ENCODE data around the gene SPDYE4.

Gene SPDYE4

DNA sequence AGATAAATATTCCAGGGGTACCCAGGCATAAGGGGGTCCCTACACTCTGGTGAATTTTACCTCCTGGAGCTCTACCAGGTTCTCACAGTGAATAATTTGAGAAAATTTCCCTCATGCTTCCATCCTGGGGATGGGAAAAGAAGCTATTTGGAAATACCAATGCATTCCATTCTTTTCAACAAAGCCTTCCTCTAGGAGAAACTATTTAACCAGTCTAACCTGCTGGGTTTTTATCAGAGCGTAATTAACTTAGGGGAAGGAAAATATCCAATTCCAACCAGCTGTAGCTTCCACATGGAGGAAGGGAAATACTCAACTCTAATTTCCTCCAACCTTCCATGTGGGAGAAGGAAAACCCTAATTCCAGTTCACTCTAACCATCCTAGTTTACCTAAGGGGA lies 23.8 kb upstream of the SPDYE4 start:
- no peak for DNase-seq

DNA sequence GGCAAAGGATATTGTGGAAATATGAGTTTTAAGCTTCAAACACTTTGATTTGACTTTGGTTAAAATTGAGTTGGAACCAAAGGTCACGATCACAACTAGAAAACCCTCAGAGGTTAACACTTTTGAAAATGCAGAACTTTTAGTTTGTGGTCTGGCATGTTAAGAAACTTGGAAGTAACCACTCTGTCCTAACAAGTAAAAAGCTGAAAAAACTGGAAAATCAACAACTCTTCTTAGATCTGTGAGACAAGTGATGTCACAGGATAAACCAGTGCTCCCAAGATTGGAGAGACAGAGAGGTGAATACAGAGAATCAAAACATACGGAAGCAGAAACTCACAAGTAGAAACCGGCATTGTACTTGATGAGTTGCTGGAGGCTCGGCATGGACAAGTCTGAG lies 23.4 kb upstream of the SPDYE4 start:
- no peak for DNase-seq

DNA sequence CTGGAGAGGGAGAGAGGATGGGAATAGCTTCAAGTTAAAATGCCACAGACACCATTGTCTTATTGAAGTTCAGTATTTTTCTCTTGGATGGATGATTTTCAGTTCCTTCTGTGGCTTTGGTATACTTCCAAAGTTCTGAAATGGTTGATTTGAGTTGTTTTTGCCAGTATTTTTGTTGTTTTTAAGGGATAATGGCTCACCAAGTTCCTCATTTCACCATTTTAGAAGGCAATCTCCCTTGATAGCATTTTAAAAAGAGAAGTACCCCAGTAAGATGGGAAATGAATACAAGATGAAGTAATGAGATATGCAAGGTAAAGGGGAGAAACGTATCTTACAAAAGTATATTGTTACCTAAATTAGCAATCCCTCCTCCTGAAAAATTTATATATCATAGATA lies 18.5 kb upstream of the SPDYE4 start:
- no peak for DNase-seq

DNA sequence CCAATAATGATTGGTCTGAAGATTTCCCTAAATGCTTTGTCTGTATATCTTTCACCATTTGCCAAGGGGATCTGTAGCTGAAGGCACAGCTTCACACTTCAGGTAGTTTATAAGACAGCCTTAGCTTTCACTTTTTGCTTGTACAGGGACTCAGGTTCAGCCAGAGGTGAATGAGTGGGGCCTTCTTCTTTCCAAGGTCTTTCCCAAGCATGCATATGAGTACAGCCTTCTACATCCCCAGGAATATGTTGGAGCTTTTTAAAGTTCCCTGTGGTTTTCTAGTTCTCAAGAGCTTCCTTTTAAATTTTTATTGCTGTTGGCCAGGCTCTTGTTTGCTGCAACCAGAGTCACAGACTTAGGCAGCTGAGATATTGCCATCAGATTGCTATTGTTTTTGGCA lies 17.9 kb upstream of the SPDYE4 start:
- no peak for DNase-seq

DNA sequence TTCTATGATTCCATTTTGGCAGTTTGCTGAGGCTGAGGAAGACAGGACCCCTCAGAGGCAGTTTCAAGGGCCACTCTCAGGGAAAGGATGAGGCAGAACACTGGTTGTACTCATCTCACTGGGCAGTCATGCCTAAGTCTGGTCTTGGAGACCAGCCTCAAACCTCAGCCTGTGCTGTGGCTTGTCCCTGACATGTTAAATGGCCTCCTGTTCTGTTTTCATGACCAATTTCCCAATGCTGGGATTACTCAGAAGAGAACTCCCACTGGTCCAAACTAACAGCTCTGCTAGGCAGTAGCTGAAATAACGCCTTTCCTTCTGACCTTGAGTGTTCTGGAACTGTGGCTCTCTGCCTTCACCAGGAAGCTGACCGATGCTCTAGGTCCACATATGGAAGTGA lies 8.4 kb upstream of the SPDYE4 start:
- no peak for DNase-seq

DNA sequence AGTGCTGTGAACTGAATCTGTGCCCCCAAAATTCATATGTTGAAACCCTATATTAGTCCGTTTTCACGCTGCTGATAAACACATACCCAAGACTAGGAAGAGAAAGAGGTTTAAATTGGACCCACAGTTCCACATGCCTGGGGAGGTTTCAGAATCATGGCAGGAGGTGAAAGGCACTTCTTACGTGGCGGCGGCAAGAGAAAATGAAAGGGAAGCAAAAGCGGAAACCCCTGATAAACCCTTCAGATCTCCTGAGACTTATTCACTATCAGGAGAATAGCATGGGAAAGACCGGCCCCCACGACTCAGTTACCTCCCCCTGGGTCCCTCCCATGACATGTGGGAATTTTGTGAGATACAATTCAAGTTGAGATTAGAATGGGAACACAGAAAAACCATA lies 3.7 kb upstream of the SPDYE4 start:
- DNase-seq = no peak

DNA sequence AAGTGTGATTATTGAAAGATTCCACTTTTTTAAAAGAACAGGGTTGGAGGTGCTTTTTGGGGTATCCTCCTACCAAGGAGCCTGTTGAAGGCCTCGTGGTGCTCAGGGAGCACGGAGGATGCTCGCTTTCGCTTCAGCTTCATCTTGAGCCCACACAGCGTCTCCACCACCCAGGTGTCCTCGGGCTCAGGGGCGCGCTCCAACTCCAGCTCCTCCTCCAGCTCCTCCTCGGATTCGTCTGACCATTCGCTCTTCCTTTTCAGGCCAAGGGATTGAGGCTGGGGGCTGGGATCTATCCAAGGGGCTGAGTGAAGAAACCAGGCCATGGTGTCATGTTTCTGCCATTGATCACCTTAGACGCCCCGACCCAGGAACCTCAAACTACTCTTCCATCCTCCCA lies 1.2 kb downstream of the SPDYE4 start:
- DNase-seq = no peak

DNA sequence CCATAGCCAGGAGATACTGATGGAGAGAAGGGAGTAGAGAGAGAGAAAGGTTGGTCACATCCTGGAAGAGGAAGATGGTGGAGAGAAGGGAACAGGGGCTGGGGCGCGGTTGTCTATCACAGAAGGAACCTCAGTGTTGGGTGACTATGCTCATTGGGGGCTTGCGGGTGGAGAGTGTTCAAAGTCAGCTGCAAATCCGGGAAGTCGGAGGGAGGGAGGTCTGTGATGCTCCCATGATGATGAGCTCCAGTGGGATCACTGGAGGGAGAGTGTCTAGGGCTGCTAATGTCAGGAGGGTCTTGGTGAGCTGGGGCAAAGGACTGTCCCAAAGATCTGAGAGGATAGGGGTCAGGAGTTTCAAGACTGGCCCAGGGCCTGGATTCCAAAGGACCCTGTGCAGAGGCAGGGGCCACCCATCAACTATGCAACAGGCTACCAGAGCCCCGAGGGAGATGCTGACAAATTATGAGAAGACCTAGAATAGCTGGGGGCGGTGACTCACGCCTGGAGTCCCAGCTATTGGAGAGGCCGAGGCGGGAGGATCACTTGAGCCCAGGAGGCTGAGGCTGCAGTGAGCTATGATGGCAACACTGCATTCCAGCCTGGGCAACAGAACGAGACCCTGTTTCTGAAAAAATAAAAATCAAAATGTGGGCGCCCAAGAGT lies 2.6 kb downstream of the SPDYE4 start:
- DNase-seq = no peak

DNA sequence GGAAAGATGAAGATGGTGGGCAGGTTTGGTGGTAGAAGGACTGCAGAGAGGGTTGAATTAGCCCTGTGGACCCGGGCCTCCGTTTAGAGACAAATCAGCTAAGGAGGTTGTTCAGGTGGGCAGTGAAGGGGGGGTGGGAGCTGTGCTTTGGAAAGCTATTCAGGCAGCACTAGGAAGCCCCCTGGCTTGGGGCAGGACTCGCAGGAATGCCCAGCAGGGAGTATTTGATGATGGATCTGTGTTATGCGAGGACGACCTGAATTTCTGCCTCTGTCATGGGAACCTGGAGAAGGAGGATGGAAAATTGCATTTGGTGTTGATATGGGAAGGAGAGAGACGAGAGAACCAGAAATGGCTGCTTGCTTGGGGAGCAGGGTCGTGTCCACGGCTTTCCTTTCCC lies 3.5 kb downstream of the SPDYE4 start:
- no peak for DNase-seq

DNA sequence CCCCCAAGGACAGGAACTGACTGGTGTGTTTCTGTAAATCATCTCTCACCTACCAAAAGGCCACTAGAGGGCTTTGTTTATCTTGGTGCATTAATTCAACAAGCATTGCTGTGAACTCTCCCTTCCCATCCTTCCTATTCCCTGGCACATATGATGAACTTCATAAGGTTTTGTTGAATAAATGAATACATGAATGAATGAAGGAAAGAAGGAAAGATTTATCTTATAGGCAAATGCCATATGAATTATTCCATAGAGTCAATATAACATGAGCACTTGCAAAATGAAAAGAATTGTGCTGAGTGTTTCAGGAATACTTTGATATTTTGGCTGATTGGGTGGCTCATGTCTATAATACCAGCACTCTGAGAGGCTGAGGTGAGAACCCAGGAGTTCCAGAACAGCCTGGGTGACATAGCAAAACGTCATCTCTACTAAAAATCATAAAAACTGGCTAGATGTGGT lies 4.3 kb downstream of the SPDYE4 start:
- DNase-seq = no peak

DNA sequence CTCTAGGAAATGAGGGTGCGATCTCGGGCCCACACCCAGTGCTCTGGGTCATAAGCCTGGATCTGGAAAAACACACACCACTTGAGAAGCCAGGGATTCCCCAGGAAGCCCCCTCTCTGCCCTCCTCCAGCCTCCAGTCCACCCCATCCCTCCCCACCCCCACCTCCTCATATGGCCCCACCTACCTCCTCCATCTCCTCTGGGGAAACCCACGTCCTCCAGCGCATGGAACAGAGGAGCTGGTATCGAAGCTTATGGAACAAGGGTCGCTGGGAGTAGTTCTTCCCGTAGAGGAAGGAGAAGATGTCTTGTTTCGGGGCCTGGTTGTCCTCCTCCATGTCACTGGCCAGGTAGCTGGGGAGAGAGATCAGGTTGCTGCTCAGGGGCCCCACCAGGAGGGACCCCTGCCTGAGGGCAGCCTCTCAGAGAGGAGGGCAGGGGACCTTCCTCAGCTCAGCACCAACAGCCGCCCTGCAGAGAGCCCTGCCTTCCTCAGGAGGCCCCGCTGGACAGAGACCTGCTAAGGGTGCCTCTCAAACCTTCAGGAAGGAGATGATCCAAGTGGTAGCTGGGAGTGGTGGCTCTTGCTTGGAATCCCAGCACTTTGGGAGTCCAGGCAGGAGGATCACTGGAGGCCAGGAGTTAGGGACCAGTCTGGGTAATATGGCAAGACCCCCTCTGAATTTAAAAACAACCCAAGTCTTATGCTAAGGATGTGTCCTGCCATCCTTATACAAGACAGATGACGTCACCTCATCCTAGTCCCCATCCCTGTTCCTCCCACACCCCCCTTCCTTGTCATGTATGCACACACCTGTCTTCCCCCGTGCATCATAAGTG lies 5.0 kb downstream of the SPDYE4 start:
- no peak for DNase-seq

DNA sequence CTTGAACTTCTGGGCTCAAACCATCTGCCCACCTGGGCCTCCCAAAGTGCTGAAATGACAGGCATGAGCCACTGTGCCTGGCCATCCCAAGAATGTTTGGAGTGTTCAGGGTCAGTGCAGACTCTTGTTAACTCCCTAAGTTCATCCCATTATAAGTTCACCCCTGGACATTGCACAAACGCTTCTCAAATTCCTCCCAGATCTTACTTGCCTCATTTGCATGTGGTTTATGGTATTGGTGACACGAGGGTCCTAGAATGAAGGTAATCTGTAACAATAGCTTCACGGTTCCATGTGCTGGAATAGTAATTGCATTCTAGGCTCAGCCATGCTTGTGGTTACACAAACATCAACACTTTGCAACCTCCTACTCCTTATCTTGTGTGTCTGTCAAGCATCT lies 8.7 kb downstream of the SPDYE4 start:
- DNase-seq = no peak

DNA sequence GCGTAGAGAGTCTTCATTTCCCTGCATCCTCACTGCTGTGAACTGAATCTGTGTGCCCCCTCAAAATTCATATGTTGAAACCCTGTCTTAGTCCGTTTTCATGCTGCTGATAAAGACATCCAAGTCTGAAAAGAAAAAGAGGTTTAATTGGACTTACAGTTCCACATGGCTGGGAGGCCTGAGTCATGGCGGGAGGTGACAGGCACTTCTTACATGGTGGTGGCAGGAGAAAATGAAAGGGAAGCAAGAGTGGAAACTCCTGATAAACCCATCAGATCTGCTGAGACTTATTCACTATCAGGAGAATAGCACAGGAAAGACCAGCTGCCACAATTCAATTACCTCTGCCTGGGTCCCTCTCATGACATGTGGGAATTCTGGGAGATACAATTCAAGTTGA lies 10.6 kb downstream of the SPDYE4 start:
- no peak for DNase-seq

DNA sequence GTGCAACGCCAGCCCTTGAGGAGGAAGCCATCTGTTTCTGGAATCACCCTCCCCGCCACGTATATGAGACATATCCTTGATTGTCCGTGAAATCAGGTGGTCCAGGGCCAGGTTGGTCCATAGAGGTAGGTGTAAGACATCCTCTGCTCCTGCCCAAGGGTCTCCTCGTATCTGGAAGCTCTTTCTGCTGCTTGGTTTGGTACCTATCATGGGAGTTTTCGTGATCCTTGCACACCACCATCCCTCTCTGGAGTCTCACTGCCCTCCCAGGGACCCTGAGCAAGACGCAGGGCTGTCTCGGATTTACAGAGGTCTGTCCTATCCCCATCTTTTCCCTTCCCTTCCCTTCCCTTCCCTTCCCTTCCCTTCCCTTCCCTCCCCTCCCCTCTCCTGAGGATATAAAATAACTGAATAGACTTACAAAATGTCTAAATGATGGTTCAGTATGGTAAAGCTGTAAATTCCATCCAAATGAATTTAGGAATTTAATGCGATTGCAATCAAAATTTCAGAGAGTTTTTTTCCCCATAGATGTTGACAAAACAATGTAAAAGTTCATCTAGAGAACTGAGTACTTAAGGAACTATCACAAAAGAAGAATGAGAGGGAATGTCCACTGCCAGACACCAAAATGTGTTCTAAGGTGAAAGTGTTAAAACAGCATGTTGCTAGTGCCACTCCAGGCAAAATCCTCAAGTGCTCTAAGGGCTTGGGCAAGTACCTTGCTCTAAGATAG lies 11.7 kb downstream of the SPDYE4 start:
- no peak for DNase-seq

DNA sequence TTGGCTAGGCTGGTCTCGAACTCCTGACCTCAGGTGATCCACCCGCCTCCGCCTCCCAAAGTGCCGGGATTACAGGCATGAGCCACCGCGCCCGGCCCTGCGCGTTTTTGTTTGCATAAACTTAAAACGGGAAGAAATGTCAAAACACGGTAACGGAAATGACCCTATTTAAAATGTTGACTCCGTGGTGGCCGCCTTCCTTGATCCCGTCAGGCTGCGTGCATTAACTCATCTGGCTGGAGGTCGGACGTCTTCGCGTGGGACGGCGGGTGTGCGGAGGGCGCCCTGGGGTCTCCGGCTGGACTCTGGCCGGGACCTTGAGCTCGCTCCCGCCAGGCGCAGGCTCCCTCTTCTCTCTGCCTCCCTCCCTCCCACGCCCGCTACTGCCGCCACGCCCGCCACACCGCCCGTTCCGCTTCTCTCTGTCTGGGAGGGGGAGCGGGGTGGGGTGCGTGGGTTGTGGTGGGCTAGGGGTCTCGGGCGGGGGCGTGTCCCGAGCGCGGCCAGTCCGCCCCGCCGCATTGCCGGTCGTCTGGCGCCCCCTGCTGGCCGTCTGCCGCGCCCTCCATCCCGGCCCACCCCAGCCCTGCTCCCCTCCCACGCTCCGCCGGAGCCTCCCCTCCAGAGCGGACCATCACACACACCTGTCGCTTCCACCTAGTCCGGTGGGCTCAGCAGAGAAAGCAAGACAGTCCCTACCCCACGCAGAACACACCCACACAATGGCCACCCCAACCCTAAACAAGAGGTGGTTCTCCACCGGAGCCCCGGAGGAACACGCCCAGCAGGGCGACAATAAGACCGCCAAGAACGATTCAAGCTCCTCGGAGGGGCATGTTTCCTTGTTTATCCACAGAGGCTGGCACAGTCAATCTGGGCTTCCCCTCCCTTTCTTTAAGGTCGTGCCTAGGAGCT lies 12.5 kb downstream of the SPDYE4 start:
- no peak for DNase-seq

DNA sequence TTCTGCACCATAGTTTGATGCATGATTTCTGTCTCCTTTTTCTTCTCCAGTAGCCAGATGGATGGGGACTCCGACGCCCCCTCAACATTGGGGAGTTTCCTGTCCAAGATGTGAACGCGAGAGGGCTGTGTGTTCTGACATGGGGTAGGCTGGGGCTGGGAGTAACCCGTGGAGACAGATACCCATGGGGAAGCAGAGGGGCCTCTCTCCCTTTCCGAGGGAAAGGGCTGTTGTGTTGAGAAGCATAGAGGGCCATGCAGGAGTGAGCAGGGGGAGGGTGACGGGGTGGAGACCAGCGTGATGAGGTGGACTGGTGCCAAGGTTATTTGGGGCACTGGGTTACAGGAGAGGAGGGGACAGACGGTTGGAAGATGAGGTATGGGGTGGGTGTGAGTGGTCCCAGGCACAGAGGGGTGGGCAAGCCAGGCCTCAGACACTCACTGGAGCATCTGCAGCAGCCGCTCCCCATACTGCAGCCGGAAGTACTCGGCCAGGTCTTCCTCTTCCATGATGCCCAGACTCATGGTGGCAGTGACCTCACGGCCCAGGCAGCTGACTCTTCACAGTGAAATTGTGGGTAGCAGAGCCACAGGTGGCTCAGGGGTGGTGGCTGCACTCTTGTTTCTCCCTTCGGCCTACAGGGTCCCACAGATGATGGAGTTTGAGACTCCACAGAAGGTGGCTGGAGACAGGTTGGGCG lies 14.1 kb downstream of the SPDYE4 start:
- DNase-seq = no peak

DNA sequence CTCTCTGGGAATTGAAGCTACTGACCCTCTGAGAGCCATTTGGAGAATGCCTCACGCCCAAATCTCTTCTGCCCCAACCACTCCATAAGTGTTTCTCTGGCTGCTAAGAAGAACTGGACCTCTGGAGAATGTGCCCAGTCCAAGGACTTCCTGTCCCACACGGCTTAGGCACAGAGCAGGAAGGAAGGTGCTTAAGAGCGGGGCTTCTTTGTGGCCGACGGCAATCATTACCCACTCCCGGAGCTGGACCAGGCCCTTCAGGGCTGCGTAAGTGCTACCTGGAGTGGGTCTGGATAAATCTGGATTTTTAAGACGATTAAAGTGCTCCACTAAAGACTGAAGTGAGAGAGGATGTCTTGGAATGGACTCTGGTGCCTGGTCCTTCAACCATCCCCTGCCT lies 15.5 kb downstream of the SPDYE4 start:
- DNase-seq = no peak

DNA sequence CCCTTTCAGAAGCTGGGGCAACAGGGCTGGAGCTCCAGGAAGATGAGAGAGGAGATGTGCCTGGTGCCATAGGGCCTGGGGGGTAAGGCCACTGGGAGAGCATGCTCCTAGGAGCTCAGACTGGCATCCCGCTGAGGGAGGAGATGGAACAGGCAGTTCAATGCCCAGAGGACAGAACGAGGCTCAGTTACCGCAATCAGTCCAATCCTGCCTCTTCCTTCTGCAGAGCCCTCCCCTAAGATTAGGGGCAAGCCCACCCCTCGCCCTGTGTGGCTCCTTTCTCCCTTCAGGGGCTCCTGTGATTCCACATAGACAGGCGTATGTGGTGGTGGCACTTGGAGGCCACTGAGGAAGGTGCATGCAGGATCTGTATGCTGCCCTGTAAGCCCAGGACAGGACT lies 16.1 kb downstream of the SPDYE4 start:
- no peak for DNase-seq

DNA sequence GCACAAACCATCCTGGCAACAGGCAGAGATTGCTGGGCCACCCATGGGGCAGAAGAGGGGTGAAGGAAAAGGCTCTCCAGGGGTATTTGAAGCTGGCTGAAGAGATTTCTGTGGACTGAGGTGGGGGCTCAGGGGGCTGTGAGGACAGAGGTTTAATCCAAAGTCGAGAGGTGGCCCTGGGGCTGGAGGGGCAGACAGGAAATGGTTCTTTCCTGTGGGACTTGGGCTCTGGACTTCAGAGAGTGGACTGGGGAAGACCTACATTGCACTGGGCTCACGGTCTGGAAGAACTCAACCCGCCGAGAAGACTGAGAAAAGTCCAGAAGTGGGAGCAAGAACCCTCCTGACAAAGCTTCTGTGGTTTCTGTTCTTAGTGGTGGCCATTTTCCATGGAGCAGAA lies 16.6 kb downstream of the SPDYE4 start:
- DNase-seq = no peak

DNA sequence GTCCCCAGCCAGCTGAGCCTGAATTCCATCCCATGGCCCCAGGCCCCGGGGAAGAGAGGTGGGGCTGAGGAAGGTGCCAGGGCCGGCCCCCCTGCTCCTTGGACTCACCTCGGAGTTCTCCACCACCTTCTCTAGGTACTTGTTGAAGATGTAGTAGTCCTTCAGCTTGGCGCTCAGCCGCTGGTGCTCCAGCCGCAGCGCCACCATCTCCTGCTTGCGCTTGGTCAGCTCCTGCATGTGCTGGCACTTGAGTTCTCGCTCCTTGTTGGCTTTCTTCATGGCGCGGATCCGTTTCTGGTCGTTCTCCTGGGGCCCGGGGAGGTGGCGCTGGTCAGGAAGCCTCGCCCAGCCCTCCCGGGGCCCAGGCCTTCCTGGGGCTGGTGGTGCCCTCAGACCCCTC lies 17.0 kb downstream of the SPDYE4 start:
- no peak for DNase-seq

DNA sequence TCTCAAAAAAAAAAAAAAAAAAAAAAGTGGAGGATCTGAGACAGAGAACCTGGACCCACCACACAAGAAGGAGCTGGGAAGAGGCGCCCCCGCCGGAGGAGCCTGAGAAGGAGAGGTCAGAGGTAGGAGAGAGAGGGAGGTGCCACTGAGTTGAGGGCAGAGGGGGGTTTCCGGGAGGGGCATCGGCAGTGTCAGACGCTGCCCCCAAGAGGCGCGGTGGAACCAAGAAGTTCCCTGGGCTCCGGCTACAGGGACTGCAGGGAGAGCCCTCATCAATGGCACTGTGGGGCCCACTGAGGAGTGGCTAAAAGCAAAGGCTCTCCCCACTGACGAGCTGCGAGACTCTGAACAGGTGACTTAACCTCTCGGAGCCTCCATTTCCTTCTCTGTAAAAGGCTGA lies 17.9 kb downstream of the SPDYE4 start:
- no peak for DNase-seq

DNA sequence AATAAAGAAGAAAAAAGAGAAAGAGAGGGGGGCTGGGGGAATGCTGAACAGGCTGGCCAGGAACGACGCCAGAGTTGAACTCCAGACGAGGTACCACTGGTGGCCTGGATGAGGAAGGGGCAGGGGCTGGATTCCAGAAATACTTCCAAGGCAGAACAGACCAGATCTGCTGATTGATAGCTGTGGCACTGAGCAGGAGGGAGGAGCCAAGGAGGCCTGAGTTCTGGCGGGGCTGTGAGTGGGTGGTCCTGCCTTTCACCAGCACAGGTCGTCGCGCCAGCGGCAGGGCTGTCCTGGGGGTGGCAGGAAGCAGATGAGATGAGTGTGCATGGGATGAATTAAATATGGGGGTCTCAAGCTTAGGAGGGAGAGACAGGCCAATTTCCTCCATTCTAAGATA lies 19.2 kb downstream of the SPDYE4 start:
- DNase-seq = no peak
